ENCODE results near the gene PICALM. TPM values are rescaled to one million over a fixed set of nuclear protein-coding genes. Genes with fewer than 3 reads are reported as not detected.

PICALM gene
- polyA plus RNA-seq, 1 experiment: 303 TPM

DNA sequence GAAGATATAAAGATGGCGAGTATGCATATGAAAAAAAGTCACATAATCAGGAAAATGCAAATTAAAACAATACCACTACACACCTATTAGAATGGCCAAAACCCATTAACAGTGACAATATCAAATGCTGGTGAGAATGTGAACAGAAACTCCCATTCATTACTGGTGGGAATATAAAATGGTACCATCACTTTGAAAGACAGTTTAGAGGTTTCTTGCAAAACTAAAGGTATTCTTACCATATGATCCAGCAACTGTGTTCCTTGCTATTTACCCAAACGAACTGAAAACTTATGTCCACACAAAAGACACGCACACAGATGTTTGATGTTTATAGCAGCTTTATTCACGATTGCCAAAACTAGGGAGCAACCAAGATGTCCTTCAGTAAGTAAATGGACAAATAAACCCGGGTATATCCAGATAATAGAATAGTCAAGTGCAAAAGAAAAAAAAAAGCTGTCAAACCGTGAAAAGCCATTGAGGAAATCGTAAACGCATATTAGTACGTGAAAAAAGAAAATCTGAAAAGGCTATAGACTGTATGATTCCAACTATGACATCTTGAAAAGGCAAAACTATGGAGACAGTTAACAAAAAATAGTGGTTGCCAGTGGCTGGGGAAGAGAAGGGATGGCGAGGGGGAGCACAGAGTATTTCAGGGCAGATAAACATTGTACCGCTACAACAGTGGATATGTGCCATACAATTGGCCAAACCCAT is 7.2 kb downstream of the PICALM start:
- ChIA-PET POLR2A (no interaction called here), CTCF (interaction anchor here (1.1 to 1.7 kb wide), 2 partner anchors 20 to 132 kb away, joined by 3 to 6 read pairs; no protein-coding TSS in a partner anchor)
- Histone ChIP-seq H3K4me3 (ENCODE audit: low read depth, low read length) (no peak overlapping the region), H3K27me3 (ENCODE audit: control insufficient read depth, insufficient read depth, low read length) (no peaks in the 10 kb centered on the region), H3K27ac (ENCODE audit: low read depth, low read length) (no peak overlapping the region), H3K9me3 (ENCODE audit: control insufficient read depth, insufficient read depth, low read length) (peaks cover 2% of the 10 kb centered on the region; the same call in 1 of the 2 replicates)
- TF ChIP-seq, protein P1, sequence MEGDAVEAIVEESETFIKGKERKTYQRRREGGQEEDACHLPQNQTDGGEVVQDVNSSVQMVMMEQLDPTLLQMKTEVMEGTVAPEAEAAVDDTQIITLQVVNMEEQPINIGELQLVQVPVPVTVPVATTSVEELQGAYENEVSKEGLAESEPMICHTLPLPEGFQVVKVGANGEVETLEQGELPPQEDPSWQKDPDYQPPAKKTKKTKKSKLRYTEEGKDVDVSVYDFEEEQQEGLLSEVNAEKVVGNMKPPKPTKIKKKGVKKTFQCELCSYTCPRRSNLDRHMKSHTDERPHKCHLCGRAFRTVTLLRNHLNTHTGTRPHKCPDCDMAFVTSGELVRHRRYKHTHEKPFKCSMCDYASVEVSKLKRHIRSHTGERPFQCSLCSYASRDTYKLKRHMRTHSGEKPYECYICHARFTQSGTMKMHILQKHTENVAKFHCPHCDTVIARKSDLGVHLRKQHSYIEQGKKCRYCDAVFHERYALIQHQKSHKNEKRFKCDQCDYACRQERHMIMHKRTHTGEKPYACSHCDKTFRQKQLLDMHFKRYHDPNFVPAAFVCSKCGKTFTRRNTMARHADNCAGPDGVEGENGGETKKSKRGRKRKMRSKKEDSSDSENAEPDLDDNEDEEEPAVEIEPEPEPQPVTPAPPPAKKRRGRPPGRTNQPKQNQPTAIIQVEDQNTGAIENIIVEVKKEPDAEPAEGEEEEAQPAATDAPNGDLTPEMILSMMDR (IDR thresholded peaks at IDR 0.05; ENCODE audit: low read depth, low read length): no peak
- DNase-seq (ENCODE audit: low read depth, low spot score): no peak

DNA sequence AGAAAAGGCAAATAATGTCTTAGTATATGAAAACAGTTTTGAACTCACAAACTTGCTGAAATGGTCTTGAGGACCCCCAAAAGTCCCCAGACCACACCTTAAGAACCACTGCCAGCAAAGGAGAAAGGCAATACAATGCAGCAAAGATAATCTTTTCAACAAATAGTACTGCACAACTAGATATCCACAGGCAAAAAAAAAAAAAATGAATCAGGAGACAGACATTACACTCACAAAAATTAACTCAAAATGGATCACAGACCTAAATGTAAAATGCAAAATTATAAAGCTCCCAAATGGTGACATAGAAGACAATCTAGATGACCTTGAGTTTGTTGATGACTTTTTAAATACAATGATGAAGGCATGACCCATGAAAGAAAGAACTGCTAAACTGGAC is 8.3 kb downstream of the PICALM start:
- ChIA-PET CTCF (interaction anchor here (1.1 to 1.2 kb wide), 2 partner anchors 19 to 133 kb away, joined by 3 read pairs; no protein-coding TSS in a partner anchor), POLR2A (no interaction called here)
- no peaks in the 10 kb centered on the region for H3K27me3 ChIP-seq (ENCODE audit: control insufficient read depth, insufficient read depth, low read length)
- no peak overlapping the region for H3K27ac ChIP-seq (ENCODE audit: low read depth, low read length)
- H3K4me3 ChIP-seq (ENCODE audit: low read depth, low read length): no peak overlapping the region
- H3K9me3 ChIP-seq (ENCODE audit: control insufficient read depth, insufficient read depth, low read length): peaks cover 2% of the 10 kb centered on the region; the same call in 1 of the 2 replicates
- DNase-seq (ENCODE audit: low read depth, low spot score): no peak
- TF ChIP-seq, protein P1 (IDR thresholded peaks at IDR 0.05; ENCODE audit: low read depth, low read length): no peak

DNA sequence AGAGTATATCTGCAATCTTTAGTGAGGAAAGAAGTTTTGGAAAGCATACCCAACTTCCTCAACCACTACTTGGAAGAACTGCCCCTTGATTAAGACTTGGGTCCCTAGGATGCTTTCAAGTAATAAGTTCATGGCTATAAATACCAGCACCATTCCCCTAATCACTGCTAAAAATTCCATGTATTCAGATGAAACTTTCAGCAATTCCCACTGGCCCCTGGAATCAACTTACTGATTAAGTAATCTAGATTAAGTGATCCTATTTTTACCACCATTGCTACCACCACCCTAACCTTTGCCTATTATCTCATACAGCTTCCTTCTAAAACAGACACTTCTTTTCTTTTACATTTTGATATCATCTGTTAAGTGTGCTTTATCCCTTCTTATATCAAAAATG is 10.5 kb downstream of the PICALM start:
- TF ChIP-seq, protein P1 (IDR thresholded peaks at IDR 0.05; ENCODE audit: low read depth, low read length): no peak
- Histone ChIP-seq H3K27ac (ENCODE audit: low read depth, low read length) (no peak overlapping the region), H3K9me3 (ENCODE audit: control insufficient read depth, insufficient read depth, low read length) (peaks cover 2% of the 10 kb centered on the region; the same call in 1 of the 2 replicates), H3K4me3 (ENCODE audit: low read depth, low read length) (no peak overlapping the region), H3K27me3 (ENCODE audit: control insufficient read depth, insufficient read depth, low read length) (no peaks in the 10 kb centered on the region)
- POLR2A ChIA-PET: no interaction called here
- no peak for DNase-seq (ENCODE audit: low read depth, low spot score)
- CTCF ChIA-PET: interaction anchor here (1.2 kb wide), 1 partner anchor 16 kb away, joined by 5 read pairs; no protein-coding TSS in a partner anchor

DNA sequence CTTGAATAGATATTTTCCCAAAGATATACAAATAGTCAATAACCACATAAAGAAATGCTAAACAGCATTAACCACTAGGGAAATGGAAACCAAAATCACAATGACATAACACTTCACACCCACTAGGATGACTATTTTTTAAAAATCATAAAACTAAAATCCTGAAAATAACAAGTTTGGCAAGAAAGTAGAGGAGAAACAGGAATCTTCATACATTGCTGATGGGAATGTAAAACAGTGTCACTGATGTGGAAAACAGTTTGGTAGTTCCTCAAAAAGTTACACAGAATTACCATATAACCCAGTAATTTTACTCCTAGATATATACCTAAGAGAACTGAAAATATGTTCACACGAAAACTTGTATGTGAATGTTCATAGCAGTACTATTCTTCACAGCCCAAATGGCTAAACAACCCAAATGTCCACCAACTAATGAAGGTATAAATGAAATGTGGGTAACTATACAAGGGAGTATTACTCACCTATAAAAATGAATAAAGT is 12.5 kb downstream of the PICALM start:
- H3K9me3 ChIP-seq (ENCODE audit: control insufficient read depth, insufficient read depth, low read length): peaks cover 2% of the 10 kb centered on the region; the same call in 1 of the 2 replicates

More for the DNA sequence above, 12.5 kb downstream of the PICALM start:
- no peak overlapping the region for H3K4me3 ChIP-seq (ENCODE audit: low read depth, low read length)
- CTCF ChIA-PET: no interaction called here
- TF ChIP-seq, protein P1 (IDR thresholded peaks at IDR 0.05; ENCODE audit: low read depth, low read length): no peak
- DNase-seq (ENCODE audit: low read depth, low spot score): no peak
- H3K27ac ChIP-seq (ENCODE audit: low read depth, low read length): no peak overlapping the region
- POLR2A ChIA-PET: no interaction called here
- no peaks in the 10 kb centered on the region for H3K27me3 ChIP-seq (ENCODE audit: control insufficient read depth, insufficient read depth, low read length)

Measured in AG04450 (cell line).